Endothelial cell of umbilical vein (primary cell): Measurements from ENCODE around the gene AMHR2. TPM values are rescaled to one million over a fixed set of nuclear protein-coding genes. Genes with fewer than 3 reads are reported as not detected.

Experiments
- BruUV-seq: library from RNA; stranded (reverse); fragments of 400-500 nt; replicated peaks from 2 replicates; lab custom pipeline; 2021; lab: Mats Ljungman, UMichigan
- CTCF ChIA-PET: fragments of 300-600, 350-600 bp; sonication (Branson Sonifier 250); formaldehyde crosslinking; loops from one replicate; lab custom pipeline; 2021; ENCODE audit warnings: antibody characterized with exemption, inconsistent platforms; lab: Charles Lee
- POLR2A ChIA-PET: fragments of 300-600, 350-600 bp; sonication (Branson Sonifier 250); formaldehyde crosslinking; loops from one replicate; lab custom pipeline; 2021; ENCODE audit warnings: antibody characterized with exemption, inconsistent platforms; lab: Charles Lee
- DNase-seq: peaks from one replicate; pipeline ENCODE4 v3.0.0-alpha.2; 2011; ENCODE audit warnings: low read depth, low spot score
- FAIRE-seq: peaks from 2 replicates; lab custom pipeline; 2011; peaks lifted over from hg19 to GRCh38; lab: Jason Lieb, UNC
- H2AFZ ChIP-seq: 2 replicates; pipeline ENCODE4 v1.6.0; 2012; ENCODE audit warnings: low read depth, low read length, control low read depth, inconsistent platforms
- H3K27ac ChIP-seq: 2 replicates; pipeline ENCODE4 v1.5.1; 2011; ENCODE audit warnings: low read depth, mild to moderate bottlenecking, control low read depth, low read length, moderate library complexity; ENCODE audit not compliant: insufficient read depth
- H3K27me3 ChIP-seq, 2 experiments: 2 replicates each; pipeline versions ENCODE4 v1.6.0 to v1.6.1; 2011; ENCODE audit warnings: low read length in 2 of 2, mixed read lengths in 1 of 2; ENCODE audit not compliant: control insufficient read depth in 2 of 2, insufficient read depth in 2 of 2
- H3K36me3 ChIP-seq, 2 experiments: 2 replicates in 1 of 2; 3 replicates in 1 of 2; pipeline ENCODE4 v1.5.1; 2011; ENCODE audit warnings: low read length in 2 of 2, mild to moderate bottlenecking in 1 of 2, moderate library complexity in 1 of 2; ENCODE audit not compliant: control insufficient read depth in 2 of 2, insufficient read depth in 2 of 2; ENCODE audit errors: extremely low read depth in 1 of 2
- H3K4me1 ChIP-seq: 3 replicates; pipeline ENCODE4 v1.5.1; 2011; ENCODE audit warnings: mild to moderate bottlenecking, low read length; ENCODE audit not compliant: control insufficient read depth, insufficient read depth; ENCODE audit errors: extremely low read depth
- H3K4me2 ChIP-seq: 2 replicates; pipeline ENCODE4 v1.6.1; 2011; ENCODE audit warnings: low read length, control low read depth, mixed read lengths; ENCODE audit not compliant: insufficient read depth
- H3K4me3 ChIP-seq, 3 experiments: fragments of 200-600 bp in 1 of 3; sonication (generic), shearing (Covaris generic) in 1 of 3; replicated peaks in 1 of 3; 2 replicates each; pipeline ENCODE4 v1.5.1; 2011 to 2016; ENCODE audit warnings: control low read depth in 3 of 3, low read length in 3 of 3, mild to moderate bottlenecking in 2 of 3, inconsistent platforms in 1 of 3, low read depth in 1 of 3, moderate library complexity in 1 of 3; ENCODE audit not compliant: insufficient read depth in 1 of 3
- H3K79me2 ChIP-seq: 2 replicates; pipeline ENCODE4 v1.6.0; 2012; ENCODE audit warnings: low read length, inconsistent platforms; ENCODE audit not compliant: control insufficient read depth, insufficient read depth
- H3K9ac ChIP-seq: replicated peaks from 2 replicates; pipeline ENCODE3; 2011; ENCODE audit warnings: low read length, control low read depth; ENCODE audit not compliant: insufficient read depth; ENCODE audit errors: extremely low read depth
- H3K9me1 ChIP-seq: replicated peaks from 3 replicates; pipeline ENCODE4 v1.6.0; 2011; ENCODE audit warnings: mild to moderate bottlenecking, low read length; ENCODE audit not compliant: control insufficient read depth, insufficient read depth; ENCODE audit errors: extremely low read depth
- H3K9me3 ChIP-seq: replicated peaks from 2 replicates; pipeline ENCODE4 v1.5.1; 2012; ENCODE audit warnings: low read length, inconsistent platforms; ENCODE audit not compliant: control insufficient read depth, insufficient read depth
- H4K20me1 ChIP-seq: replicated peaks from 2 replicates; pipeline ENCODE3; 2011; ENCODE audit warnings: mild to moderate bottlenecking, low read length; ENCODE audit not compliant: control insufficient read depth, insufficient read depth; ENCODE audit errors: extremely low read depth
- EZH2 ChIP-seq: IDR thresholded peaks from 2 replicates; pipeline ENCODE4 v1.6.1; 2012; ENCODE audit warnings: borderline replicate concordance, low read depth, mild to moderate bottlenecking, moderate library complexity, low read length, inconsistent platforms; ENCODE audit not compliant: severe bottlenecking
- FOS ChIP-seq: IDR thresholded peaks from 2 replicates; pipeline ENCODE4 v1.6.1; 2011; ENCODE audit warnings: mild to moderate bottlenecking, low read length, moderate library complexity, borderline replicate concordance; ENCODE audit not compliant: insufficient read depth
- GATA2 ChIP-seq: IDR thresholded peaks from 2 replicates; pipeline ENCODE4 v1.7.0; 2011; ENCODE audit warnings: low read depth, mild to moderate bottlenecking, moderate library complexity, mixed read lengths, low read length; ENCODE audit not compliant: insufficient read length, insufficient read depth
- JUN ChIP-seq: IDR thresholded peaks from 2 replicates; pipeline ENCODE4 v1.6.1; 2011; ENCODE audit warnings: borderline replicate concordance, low read depth; ENCODE audit not compliant: insufficient read length, insufficient read depth
- MYC ChIP-seq: IDR thresholded peaks from one replicate; pipeline ENCODE4 v1.6.1; 2011; ENCODE audit warnings: mild to moderate bottlenecking, low read depth, low read length
- POLR2A ChIP-seq: IDR thresholded peaks from 2 replicates; pipeline ENCODE4 v1.6.1; 2012; ENCODE audit warnings: low read depth, mild to moderate bottlenecking, control low read depth, low read length
- POLR2AphosphoS5 ChIP-seq: IDR thresholded peaks from 2 replicates; pipeline ENCODE4 v1.6.1; 2012; ENCODE audit warnings: low read depth, mild to moderate bottlenecking, control low read depth, low read length, moderate library complexity; ENCODE audit not compliant: insufficient read depth
- dilution Hi-C: fragments of 300-500 bp; cut with MboI; formaldehyde crosslinking; loops from one replicate; pipeline ENCODE4 v1.15.0; 2019; ENCODE audit warnings: low sequenced_read_pairs; ENCODE audit not compliant: extremely low pct_ligation_motif_present
- intact Hi-C: fragments of 100-400 bp; cut with micrococcal nuclease; formaldehyde crosslinking; loops from one replicate; pipeline ENCODE4 v1.10.0; 2022
- polyA plus RNA-seq, 4 experiments: library from polyadenylated mRNA; depleted of rRNA in 3 of 4; stranded (reverse) in 3 of 4; unstranded in 1 of 4; fragments of >200 nt; gene quantifications; 2 replicates each; pipeline versions ENCODE4 v1.2.1 to v1.2.3, GENCODE V29; 2011 to 2012; ENCODE audit warnings: missing spikeins in 1 of 4
- total RNA-seq: library from RNA; stranded (reverse); gene quantifications from 2 replicates; pipeline ENCODE4 v1.2.3, GENCODE V29; 2021
- TF ChIP-seq, protein P1 (sequence below): IDR thresholded peaks from 2 replicates; pipeline ENCODE4 v1.6.1; 2011; ENCODE audit not compliant: insufficient read depth, insufficient read length
- TF ChIP-seq, protein P2 (sequence below), 2 donors: IDR thresholded peaks; 1 replicate in 1 of 2; 2 replicates in 1 of 2; pipeline ENCODE4 v1.5.1; 2011; ENCODE audit warnings: low read length in 2 of 2, mild to moderate bottlenecking in 2 of 2, moderate library complexity in 2 of 2, control low read depth in 1 of 2, inconsistent platforms in 1 of 2, low read depth in 1 of 2; ENCODE audit not compliant: insufficient read depth in 1 of 2; ENCODE audit errors: extremely low read depth in 1 of 2

The AMHR2 gene
- total and polyA plus RNA-seq, 2 donors (not counting 3 experiments of a cell fraction or from before 2014, with no cell fraction given), result not detected

DNA sequence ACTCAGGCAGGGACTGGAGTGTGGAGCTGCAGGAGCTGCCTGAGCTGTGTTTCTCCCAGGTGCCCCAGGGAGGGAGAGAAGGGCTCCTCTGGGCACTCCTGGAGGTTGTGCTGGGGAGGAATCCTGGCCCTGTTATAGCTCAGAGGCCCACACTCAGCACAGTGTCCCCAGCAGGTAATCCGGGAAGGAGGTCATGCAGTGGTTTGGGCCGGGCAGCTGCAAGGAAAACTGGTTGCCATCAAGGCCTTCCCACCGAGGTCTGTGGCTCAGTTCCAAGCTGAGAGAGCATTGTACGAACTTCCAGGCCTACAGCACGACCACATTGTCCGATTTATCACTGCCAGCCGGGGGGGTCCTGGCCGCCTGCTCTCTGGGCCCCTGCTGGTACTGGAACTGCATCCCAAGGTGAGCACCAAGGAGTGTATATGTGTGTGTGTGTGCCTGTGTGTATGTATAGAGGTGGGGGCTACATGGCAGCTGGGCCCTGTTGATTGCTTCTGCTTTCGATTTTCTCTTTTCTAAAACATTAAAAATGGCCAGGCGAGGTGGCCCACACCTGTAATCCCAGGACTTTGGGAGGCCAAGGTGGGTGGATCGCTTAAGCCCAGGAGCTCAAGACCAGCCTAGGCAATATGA, 2.0 kb downstream of the AMHR2 start:
- Histone ChIP-seq H3K9me3 (no peaks in the 10 kb centered on the region), H3K9me1 (no peaks in the 10 kb centered on the region), H3K4me2 (no peak overlapping the region), H3K27ac (no peak overlapping the region), H3K4me3 (no peak overlapping the region), H3K36me3 (no peaks in the 10 kb centered on the region), H3K79me2 (no peaks in the 10 kb centered on the region), H3K27me3 (no peaks in the 10 kb centered on the region), H3K4me1 (peaks cover 4% of the 10 kb centered on the region), H4K20me1 (no peaks in the 10 kb centered on the region), H3K9ac (no peak overlapping the region), H2AFZ (no peak overlapping the region)
- no TSS peak for BruUV-seq
- no peak for FAIRE-seq
- dilution Hi-C loops (no loop called here), intact Hi-C loops (no loop called here)
- no peak for DNase-seq
- ChIA-PET CTCF (interaction anchor here (1.0 to 7.6 kb wide), 8 partner anchors 11 to 104 kb away, joined by 4 to 444 read pairs (median 4); partner anchors contain the start of genes AAAS and SP1), POLR2A (no interaction called here)
- no peak for TF ChIP-seq MYC
- TF ChIP-seq, protein P1, sequence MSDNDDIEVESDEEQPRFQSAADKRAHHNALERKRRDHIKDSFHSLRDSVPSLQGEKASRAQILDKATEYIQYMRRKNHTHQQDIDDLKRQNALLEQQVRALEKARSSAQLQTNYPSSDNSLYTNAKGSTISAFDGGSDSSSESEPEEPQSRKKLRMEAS, result no peak
- TF ChIP-seq, protein P2, sequence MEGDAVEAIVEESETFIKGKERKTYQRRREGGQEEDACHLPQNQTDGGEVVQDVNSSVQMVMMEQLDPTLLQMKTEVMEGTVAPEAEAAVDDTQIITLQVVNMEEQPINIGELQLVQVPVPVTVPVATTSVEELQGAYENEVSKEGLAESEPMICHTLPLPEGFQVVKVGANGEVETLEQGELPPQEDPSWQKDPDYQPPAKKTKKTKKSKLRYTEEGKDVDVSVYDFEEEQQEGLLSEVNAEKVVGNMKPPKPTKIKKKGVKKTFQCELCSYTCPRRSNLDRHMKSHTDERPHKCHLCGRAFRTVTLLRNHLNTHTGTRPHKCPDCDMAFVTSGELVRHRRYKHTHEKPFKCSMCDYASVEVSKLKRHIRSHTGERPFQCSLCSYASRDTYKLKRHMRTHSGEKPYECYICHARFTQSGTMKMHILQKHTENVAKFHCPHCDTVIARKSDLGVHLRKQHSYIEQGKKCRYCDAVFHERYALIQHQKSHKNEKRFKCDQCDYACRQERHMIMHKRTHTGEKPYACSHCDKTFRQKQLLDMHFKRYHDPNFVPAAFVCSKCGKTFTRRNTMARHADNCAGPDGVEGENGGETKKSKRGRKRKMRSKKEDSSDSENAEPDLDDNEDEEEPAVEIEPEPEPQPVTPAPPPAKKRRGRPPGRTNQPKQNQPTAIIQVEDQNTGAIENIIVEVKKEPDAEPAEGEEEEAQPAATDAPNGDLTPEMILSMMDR (IDR thresholded peaks at IDR 0.05; ENCODE audit: extremely low read depth in 1 of 2, insufficient read depth in 1 of 2, low read depth in 1 of 2, low read length in 2 of 2), result no peak
- no peak for TF ChIP-seq GATA2
- no peak for TF ChIP-seq POLR2AphosphoS5
- no peak for TF ChIP-seq POLR2A
- TF ChIP-seq FOS, result no peak
- TF ChIP-seq EZH2, result no peak
- no peak for TF ChIP-seq JUN
